K562 (cell line): ENCODE data around the gene ZNF318. TPM values are rescaled to one million over a fixed set of nuclear protein-coding genes. Genes with fewer than 3 reads are reported as not detected.

ENCODE experiments used
- BRD9 ChIP-seq: fragments of 450-650 bp; IDR thresholded peaks from 2 replicates; pipeline ENCODE4 v1.6.1; 2018; ENCODE audit warnings: low read depth; ENCODE audit not compliant: partially characterized antibody
- CCAR2 ChIP-seq: fragments of 200-400 bp; formaldehyde crosslinking; IDR thresholded peaks from 2 replicates; pipeline ENCODE4 v1.6.1; 2017; ENCODE audit warnings: mild to moderate bottlenecking, low read depth, low read length
- CHD2 ChIP-seq: IDR thresholded peaks from 2 replicates; pipeline ENCODE4 v1.6.1; 2011; ENCODE audit warnings: low read depth, low read length
- COPS2 ChIP-seq: fragments of 450-650 bp; conservative IDR thresholded peaks from 2 replicates; pipeline ENCODE4 v1.6.1; 2016; ENCODE audit warnings: mild to moderate bottlenecking, moderate library complexity
- CREB1 ChIP-seq, 2 experiments: sonication (generic) in 1 of 2; formaldehyde crosslinking in 1 of 2; IDR thresholded peaks; 2 replicates each; pipeline versions ENCODE4 v1.6.1 to v1.8.0; 2012 to 2022; ENCODE audit warnings: inconsistent platforms in 1 of 2, mild to moderate bottlenecking in 1 of 2, missing genetic modification reagents in 1 of 2, moderate library complexity in 1 of 2
- ELF1 ChIP-seq: fragments of 200-800 bp; sonication (Bioruptor generic); IDR thresholded peaks from 2 replicates; pipeline ENCODE4 v1.6.1; 2016; ENCODE audit warnings: missing genetic modification characterization, missing compliant biosample characterization
- GATAD2B ChIP-seq: fragments of 450-650 bp; IDR thresholded peaks from 2 replicates; pipeline ENCODE4 v1.6.1; 2017; ENCODE audit warnings: mild to moderate bottlenecking, borderline replicate concordance
- HDAC2 ChIP-seq: fragments of 450-650 bp; IDR thresholded peaks from 2 replicates; pipeline ENCODE4 v1.6.1; 2016; ENCODE audit warnings: mild to moderate bottlenecking
- IRF2 ChIP-seq: sonication (generic); formaldehyde crosslinking; IDR thresholded peaks from 2 replicates; pipeline ENCODE4 v1.8.1; 2022; ENCODE audit warnings: mild to moderate bottlenecking, missing genetic modification reagents
- JUN ChIP-seq, 2 experiments: sonication (generic) in 1 of 2; formaldehyde crosslinking in 1 of 2; IDR thresholded peaks; 2 replicates each; pipeline versions ENCODE4 v1.6.1 to v1.8.0; 2012 to 2022; ENCODE audit warnings: borderline replicate concordance in 2 of 2, mild to moderate bottlenecking in 2 of 2, improper control_type of control experiment in 1 of 2, low read depth in 1 of 2, low read length in 1 of 2, missing genetic modification reagents in 1 of 2
- KLF16 ChIP-seq: IDR thresholded peaks from 2 replicates; pipeline ENCODE4 v1.6.1; 2016; ENCODE audit warnings: antibody characterized with exemption
- L3MBTL2 ChIP-seq: fragments of 450-650 bp; IDR thresholded peaks from 2 replicates; pipeline ENCODE4 v1.6.1; 2016; ENCODE audit warnings: mild to moderate bottlenecking, moderate library complexity
- MLLT1 ChIP-seq, 2 experiments: fragments of 450-650 bp; IDR thresholded peaks; 2 replicates each; pipeline ENCODE4 v1.6.1; 2016
- POLR2A ChIP-seq: fragments of 450-650 bp; conservative IDR thresholded peaks from 2 replicates; pipeline ENCODE4 v1.6.1; 2016
- POLR2G ChIP-seq: fragments of 200-400 bp; formaldehyde crosslinking; IDR thresholded peaks from 2 replicates; pipeline ENCODE4 v1.6.1; 2017; ENCODE audit warnings: low read depth, mild to moderate bottlenecking, antibody characterized with exemption, low read length, moderate library complexity
- RBM25 ChIP-seq: fragments of 200-400 bp; formaldehyde crosslinking; IDR thresholded peaks from 2 replicates; pipeline ENCODE4 v1.6.1; 2018; ENCODE audit warnings: low read length, low read depth, moderate library complexity; ENCODE audit not compliant: severe bottlenecking
- SAFB ChIP-seq: fragments of 200-400 bp; formaldehyde crosslinking; IDR thresholded peaks from 2 replicates; pipeline ENCODE4 v1.6.1; 2017; ENCODE audit warnings: low read depth, low read length, borderline replicate concordance
- TCF7L2 ChIP-seq: fragments of 150-350 bp; IDR thresholded peaks from 2 replicates; pipeline ENCODE4 v1.6.1; 2016; ENCODE audit warnings: low read depth, mild to moderate bottlenecking, low read length, moderate library complexity
- TFAP4 ChIP-seq: sonication (generic); formaldehyde crosslinking; IDR thresholded peaks from 2 replicates; pipeline ENCODE4 v1.8.0; 2022; ENCODE audit warnings: missing genetic modification reagents, mild to moderate bottlenecking, moderate library complexity, borderline replicate concordance
- THAP12 ChIP-seq: fragments of 250-450 bp; sonication (Bioruptor Pico); IDR thresholded peaks from 2 replicates; pipeline ENCODE4 v1.9.0; 2021; ENCODE audit warnings: mild to moderate bottlenecking, inconsistent platforms
- XRCC5 ChIP-seq: fragments of 200-400 bp; formaldehyde crosslinking; IDR thresholded peaks from 2 replicates; pipeline ENCODE4 v1.6.1; 2017; ENCODE audit warnings: low read depth, mild to moderate bottlenecking, low read length
- ZNF217 ChIP-seq: sonication (generic); formaldehyde crosslinking; IDR thresholded peaks from 2 replicates; pipeline ENCODE4 v1.8.0; 2022; ENCODE audit warnings: mild to moderate bottlenecking, missing genetic modification reagents
- ZNF24 ChIP-seq: fragments of 450-650 bp; IDR thresholded peaks from 2 replicates; pipeline ENCODE4 v1.6.1; 2016
- ZNF561 ChIP-seq: fragments of 450-650 bp; formaldehyde crosslinking; conservative IDR thresholded peaks from 2 replicates; pipeline ENCODE4 v1.4.0; 2020; ENCODE audit warnings: mild to moderate bottlenecking, moderate library complexity
- ZNF668 ChIP-seq: fragments of 250-450 bp; sonication (Bioruptor Pico); IDR thresholded peaks from 2 replicates; pipeline ENCODE4 v1.8.0; 2022; ENCODE audit warnings: mild to moderate bottlenecking, inconsistent platforms
- polyA plus RNA-seq, 8 experiments: library from polyadenylated mRNA; depleted of rRNA in 4 of 8; stranded (reverse) in 5 of 8; unstranded in 3 of 8; fragments of >200 nt; fragmentation: Nextera tagmentation in 2 of 8; fragmentation: Illumina TruSeq in 1 of 8; extraction: Ambion mirVana in 2 of 8; extraction: Trizol in 1 of 8; gene quantifications; 2 replicates each; pipeline versions ENCODE4 v1.2.1 to v1.2.3, GENCODE V29; 2011 to 2014; ENCODE audit warnings: inconsistent platforms in 1 of 8, missing spikeins in 1 of 8
- total RNA-seq, 7 experiments: library from RNA; depleted of rRNA in 6 of 7; stranded (reverse); fragments of >200 nt in 6 of 7; fragmentation: Illumina TruSeq in 2 of 7; extraction: Trizol in 2 of 7; gene quantifications; 2 replicates each; pipeline versions ENCODE4 v1.2.1 to v1.2.3, GENCODE V29; 2011 to 2021; ENCODE audit warnings: low replicate concordance in 1 of 7

ZNF318 gene
- total and polyA plus RNA-seq, 9 of the 15 experiments (the other 6 are each of a cell fraction or from before 2014, with no cell fraction given) = 3.2 to 19.0 (median 9.2) TPM

GRCh38 chr6:43369174-43370002, at the start of gene ZNF318 (continued):
- TF ChIP-seq L3MBTL2 (peak; percentile 74), SAFB (0 out of 2 replicates have a peak, but pooled peaks have one; percentile 49), POLR2A (peak; percentile 78), ZNF561 (no peak), ELF1 (peak; percentile 88), TCF7L2 (0 out of 2 replicates have a peak, but pooled peaks have one; percentile 9), ZNF24 (peak; percentile 12; the same call in 1 of the 2 replicates), GATAD2B (peak; percentile 88), HDAC2 (0 out of 2 replicates have a peak, but pooled peaks have one; percentile 49), CREB1 (IDR thresholded peaks at IDR 0.05) (peak; percentile 32; the same call in 1 of the 2 replicates), CREB1 (CRISPR knock-in tag; IDR thresholded peaks at IDR 0.05) (no peak), XRCC5 (no peak; the same call in 1 of the 2 replicates), CCAR2 (no peak), TFAP4 (CRISPR knock-in tag) (peak; percentile 66), ZNF668 (no peak), THAP12 (0 out of 2 replicates have a peak, but pooled peaks have one; percentile 68), IRF2 (CRISPR knock-in tag) (no peak), ZNF217 (CRISPR knock-in tag) (no peak), MLLT1 (IDR thresholded peaks at IDR 0.05) (no peak), COPS2 (no peak), JUN (IDR thresholded peaks at IDR 0.05; ENCODE audit: borderline replicate concordance, low read depth, low read length) (peak; percentile 33; the same call in 1 of the 2 replicates), JUN (CRISPR knock-in tag; IDR thresholded peaks at IDR 0.05; ENCODE audit: borderline replicate concordance) (no peak), CHD2 (no peak), BRD9 (no peak), KLF16 (peak; percentile 16; the same call in 1 of the 2 replicates), RBM25 (peak; percentile 9), POLR2G (peak; percentile 82)
